Ectodermal cell (in vitro differentiated cells): Measurements from ENCODE around the gene NFIB.

ENCODE experiments used
- H3K27ac ChIP-seq: 2 replicates; pipeline ENCODE4 v1.7.0; 2013; ENCODE audit warnings: mild to moderate bottlenecking, low read depth, low read length; ENCODE audit not compliant: insufficient read depth, poor library complexity, severe bottlenecking
- H3K27me3 ChIP-seq: 2 replicates; pipeline ENCODE4 v1.7.0; 2013; ENCODE audit warnings: mild to moderate bottlenecking, low read length; ENCODE audit not compliant: insufficient read depth, control insufficient read depth, poor library complexity, severe bottlenecking
- H3K36me3 ChIP-seq: one replicate; pipeline ENCODE4 v1.7.0; 2013; ENCODE audit warnings: low read length; ENCODE audit not compliant: control insufficient read depth, insufficient read depth
- H3K4me1 ChIP-seq: one replicate; pipeline ENCODE4 v1.7.0; 2013; ENCODE audit warnings: low read length; ENCODE audit not compliant: control insufficient read depth, insufficient read depth
- H3K4me3 ChIP-seq: 2 replicates; pipeline ENCODE4 v1.7.0; 2013; ENCODE audit warnings: low read depth, low read length, control low read depth; ENCODE audit not compliant: insufficient read depth
- H3K9me3 ChIP-seq: 2 replicates; pipeline ENCODE4 v1.7.0; 2013; ENCODE audit warnings: mild to moderate bottlenecking, low read length, moderate library complexity; ENCODE audit not compliant: control insufficient read depth
- WGBS, 2 experiments: methylation state at CpG; one replicate each; pipeline ENCODE4 v1.1.7; 2013; ENCODE audit warnings: missing lambda C conversion rate in 2 of 2; 5-methylcytosine and 5-hydroxymethylcytosine counted together

NFIB gene

DNA sequence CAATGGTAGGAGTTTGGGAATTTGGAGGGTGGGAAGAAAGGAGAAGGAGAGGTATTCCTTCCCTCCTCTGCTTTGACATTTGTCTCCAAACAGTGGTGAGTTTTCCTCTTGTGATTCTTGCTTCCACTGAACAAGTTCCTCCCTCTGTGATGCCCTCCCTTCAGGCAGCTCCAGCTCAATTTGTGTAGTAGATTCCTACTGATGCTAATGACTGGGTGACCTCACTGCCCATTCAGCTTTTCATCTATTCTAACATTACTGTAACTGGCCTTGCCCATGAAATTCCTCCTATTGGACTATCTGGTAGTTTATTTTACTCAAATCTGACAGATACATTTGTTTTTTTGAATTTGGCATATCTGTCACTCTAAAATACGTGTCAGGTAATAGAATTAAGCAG lies 121.4 kb downstream of the NFIB start:
- no peak overlapping the region for H3K27ac ChIP-seq
- H3K9me3 ChIP-seq: no peaks in the 10 kb centered on the region
- H3K36me3 ChIP-seq: no peaks in the 10 kb centered on the region
- WGBS, 2 experiments: no CpG with 5 or more reads among the region's 1 CpG
- H3K4me3 ChIP-seq: no peak overlapping the region
- no peaks in the 10 kb centered on the region for H3K27me3 ChIP-seq
- no peaks in the 10 kb centered on the region for H3K4me1 ChIP-seq

DNA sequence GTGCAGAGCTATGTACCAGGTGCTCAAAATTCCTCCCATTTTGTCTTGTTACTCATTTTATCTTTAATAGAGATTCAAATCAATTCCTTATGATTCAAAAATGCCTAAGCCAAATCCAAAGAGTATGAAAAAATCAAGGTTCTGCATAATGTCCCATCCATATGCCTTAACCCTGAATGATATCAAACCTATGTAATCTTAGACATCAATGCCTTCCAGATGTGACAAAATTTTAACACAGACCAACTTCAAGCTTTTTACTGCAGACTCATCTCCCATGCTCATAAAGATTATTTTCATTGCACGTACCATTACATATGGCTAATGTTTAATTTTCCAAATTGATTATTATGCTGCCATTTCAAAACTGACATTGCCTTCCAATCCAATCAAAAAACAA lies 122.4 kb downstream of the NFIB start:
- H3K27me3 ChIP-seq: no peaks in the 10 kb centered on the region
- 100% methylated on average over 1 of the region's 1 CpG for WGBS, 2 experiments

DNA sequence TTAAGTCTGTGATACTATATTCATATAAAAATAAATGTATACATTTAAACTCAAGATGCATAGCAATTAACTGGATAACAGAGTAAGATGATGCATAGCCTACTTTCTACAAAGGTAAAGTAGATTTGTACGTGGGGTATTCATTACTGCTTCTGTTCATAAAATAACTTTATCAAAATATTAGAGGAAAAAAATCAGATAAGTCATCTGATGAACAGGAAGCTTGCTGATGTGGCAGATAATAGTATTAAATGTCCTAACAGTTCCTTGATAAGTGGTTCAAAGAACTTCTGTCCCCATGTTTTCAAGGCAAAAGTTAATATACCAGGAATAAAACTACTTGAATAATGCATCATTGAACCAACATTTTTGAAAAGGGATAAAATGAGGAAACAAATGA lies 123.7 kb downstream of the NFIB start:
- H3K4me1 ChIP-seq: no peaks in the 10 kb centered on the region
- H3K36me3 ChIP-seq: no peaks in the 10 kb centered on the region
- no peak overlapping the region for H3K4me3 ChIP-seq
- WGBS, 2 experiments: no CpG with 5 or more reads among the region's 1 CpG
- H3K27me3 ChIP-seq: no peaks in the 10 kb centered on the region
- no peak overlapping the region for H3K27ac ChIP-seq
- H3K9me3 ChIP-seq: no peaks in the 10 kb centered on the region

More for the DNA sequence above, 122.4 kb downstream of the NFIB start:
- Histone ChIP-seq H3K4me1 (no peaks in the 10 kb centered on the region), H3K27ac (no peak overlapping the region), H3K9me3 (no peaks in the 10 kb centered on the region), H3K4me3 (no peak overlapping the region), H3K36me3 (no peaks in the 10 kb centered on the region)

DNA sequence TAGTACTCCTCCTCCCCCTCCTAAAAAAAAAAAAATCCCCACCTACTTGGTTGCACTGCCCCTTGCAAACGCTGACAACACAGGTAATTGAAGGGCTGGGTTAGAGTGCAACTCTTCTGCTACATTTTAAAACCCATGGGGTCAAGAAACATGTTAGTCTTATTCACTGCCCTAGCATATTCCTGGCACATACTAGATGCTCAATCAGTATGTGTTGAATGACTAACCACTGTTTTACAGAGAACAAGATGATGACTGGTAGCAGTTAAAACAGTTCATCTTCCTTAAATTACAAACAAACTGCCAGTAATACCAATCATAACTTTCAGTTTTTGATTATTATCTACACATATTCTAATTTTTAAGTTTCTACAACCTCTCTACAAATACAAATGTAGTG lies 124.4 kb downstream of the NFIB start:
- no peak overlapping the region for H3K4me3 ChIP-seq
- H3K36me3 ChIP-seq: no peaks in the 10 kb centered on the region
- H3K27me3 ChIP-seq: no peaks in the 10 kb centered on the region
- no peak overlapping the region for H3K27ac ChIP-seq
- no peaks in the 10 kb centered on the region for H3K4me1 ChIP-seq
- H3K9me3 ChIP-seq: no peaks in the 10 kb centered on the region
- 36 to 47% methylated on average over 1 of the region's 1 CpG for WGBS, 2 experiments

DNA sequence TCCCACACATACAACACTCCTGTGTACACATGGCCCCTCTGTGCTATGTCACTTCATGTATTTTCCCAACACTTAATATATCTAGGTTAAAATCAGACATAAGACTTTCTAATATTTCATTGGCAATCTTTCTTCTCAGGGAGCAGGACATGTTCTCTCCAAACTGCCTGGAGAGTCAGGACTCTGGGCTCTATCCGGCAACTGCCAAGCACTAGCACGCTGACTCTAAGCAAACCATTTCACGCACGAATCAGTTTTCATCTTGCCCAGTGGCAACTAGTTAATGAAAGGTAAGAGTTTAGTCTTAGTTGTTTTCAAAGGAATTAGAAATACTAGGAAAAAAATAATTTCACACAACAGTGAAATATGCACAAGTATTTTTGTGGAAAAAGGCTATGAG lies 124.8 kb downstream of the NFIB start:
- Histone ChIP-seq H3K27me3 (no peaks in the 10 kb centered on the region), H3K36me3 (no peaks in the 10 kb centered on the region), H3K27ac (no peak overlapping the region), H3K9me3 (no peaks in the 10 kb centered on the region), H3K4me1 (no peaks in the 10 kb centered on the region), H3K4me3 (no peak overlapping the region)
- 84 to 98% methylated on average over 4 of the region's 4 CpGs for WGBS, 2 experiments

DNA sequence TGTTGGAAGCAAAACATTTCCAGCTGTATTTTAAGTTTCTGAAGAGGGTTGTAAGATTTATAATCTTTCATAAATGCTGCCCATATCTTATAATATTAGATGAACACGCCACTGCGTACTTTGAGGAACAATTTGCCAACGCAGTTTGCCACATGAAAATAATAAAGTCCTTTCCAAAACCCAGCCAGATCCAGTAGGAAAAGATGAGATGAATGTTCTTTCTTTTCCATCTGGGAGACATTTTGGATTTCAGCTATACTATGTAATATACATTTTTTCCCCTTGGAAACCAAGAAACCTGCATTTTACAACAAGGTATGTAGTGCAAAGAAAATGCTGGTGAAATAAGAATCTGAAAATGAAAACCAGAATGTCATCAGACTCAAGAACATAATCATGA lies 125.4 kb downstream of the NFIB start:
- H3K9me3 ChIP-seq: no peaks in the 10 kb centered on the region
- no peak overlapping the region for H3K4me3 ChIP-seq
- H3K27me3 ChIP-seq: no peaks in the 10 kb centered on the region
- no peaks in the 10 kb centered on the region for H3K4me1 ChIP-seq
- WGBS, 2 experiments: 100% methylated on average over 3 of the region's 3 CpGs; no CpG with 5 or more reads in 1 of the 2 experiments
- H3K36me3 ChIP-seq: no peaks in the 10 kb centered on the region
- H3K27ac ChIP-seq: no peak overlapping the region

DNA sequence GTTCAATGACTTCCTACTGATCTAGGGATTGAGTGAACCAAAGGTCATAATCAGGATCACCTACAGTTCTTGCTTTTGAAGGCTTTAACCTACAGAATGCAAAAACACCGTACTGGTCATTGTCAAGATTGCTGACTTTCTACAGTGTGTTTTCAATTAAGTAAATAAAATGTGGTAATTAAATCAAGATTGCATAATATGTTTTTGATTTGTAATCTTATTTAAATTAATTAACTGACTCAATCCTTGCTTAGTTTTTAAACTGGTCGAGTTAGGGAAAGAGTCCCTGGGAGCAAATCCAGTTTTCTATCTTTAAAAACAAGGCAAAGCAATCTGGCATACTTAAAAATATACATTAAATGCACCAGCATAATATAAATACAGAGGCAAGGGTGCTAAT lies 125.9 kb downstream of the NFIB start:
- no peaks in the 10 kb centered on the region for H3K9me3 ChIP-seq
- H3K4me3 ChIP-seq: no peak overlapping the region
- H3K4me1 ChIP-seq: no peaks in the 10 kb centered on the region
- H3K27ac ChIP-seq: no peak overlapping the region
- H3K36me3 ChIP-seq: no peaks in the 10 kb centered on the region
- H3K27me3 ChIP-seq: no peaks in the 10 kb centered on the region
- WGBS, 2 experiments: 90 to 92% methylated on average over 1 to 2 of the region's 2 CpGs

DNA sequence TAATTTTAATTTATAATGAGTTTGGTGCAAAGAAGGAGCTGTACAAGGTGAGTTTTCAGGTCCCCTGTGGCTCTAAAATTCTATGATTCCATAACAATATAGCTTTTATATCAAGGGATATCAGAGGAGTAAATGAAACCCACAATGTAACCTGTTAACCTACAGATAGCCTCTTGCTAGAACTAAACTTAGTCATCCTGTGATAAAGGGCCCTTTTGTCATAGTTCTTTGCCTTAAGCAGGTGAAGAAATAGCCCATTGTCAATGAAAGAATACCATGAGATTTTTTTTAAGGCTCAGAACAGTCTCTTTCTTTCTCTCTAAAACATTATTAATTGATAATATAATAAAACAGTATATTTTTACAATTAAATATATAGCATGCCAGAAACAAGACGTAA lies 127.8 kb downstream of the NFIB start:
- Histone ChIP-seq H3K27ac (no peak overlapping the region), H3K27me3 (no peaks in the 10 kb centered on the region), H3K9me3 (no peaks in the 10 kb centered on the region), H3K36me3 (no peaks in the 10 kb centered on the region), H3K4me1 (no peaks in the 10 kb centered on the region), H3K4me3 (no peak overlapping the region)
- no CpG with 5 or more reads among the region's 1 CpG for WGBS, 2 experiments

DNA sequence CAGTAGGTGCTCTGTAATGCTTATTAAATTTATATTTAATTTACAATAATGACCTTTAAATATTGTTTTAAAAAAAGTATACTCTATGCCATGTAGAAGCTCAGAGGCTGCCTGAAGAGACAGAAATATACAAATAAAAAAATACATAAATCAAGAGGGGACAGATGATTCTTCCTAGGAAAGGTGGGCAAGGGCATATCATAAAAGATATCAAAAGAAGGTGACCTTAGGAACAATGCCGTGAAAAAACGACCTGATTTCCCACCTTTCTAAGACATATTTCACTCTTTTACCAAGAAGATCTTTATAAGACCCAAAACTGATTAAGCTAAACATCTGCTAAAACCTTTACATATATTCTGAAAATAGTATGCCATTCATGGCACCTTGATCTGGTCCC lies 128.9 kb downstream of the NFIB start:
- 96 to 97% methylated on average over 2 of the region's 2 CpGs for WGBS, 2 experiments
- no peaks in the 10 kb centered on the region for H3K36me3 ChIP-seq
- no peaks in the 10 kb centered on the region for H3K4me1 ChIP-seq
- H3K27ac ChIP-seq: no peak overlapping the region
- H3K27me3 ChIP-seq: no peaks in the 10 kb centered on the region
- no peaks in the 10 kb centered on the region for H3K9me3 ChIP-seq
- H3K4me3 ChIP-seq: no peak overlapping the region

DNA sequence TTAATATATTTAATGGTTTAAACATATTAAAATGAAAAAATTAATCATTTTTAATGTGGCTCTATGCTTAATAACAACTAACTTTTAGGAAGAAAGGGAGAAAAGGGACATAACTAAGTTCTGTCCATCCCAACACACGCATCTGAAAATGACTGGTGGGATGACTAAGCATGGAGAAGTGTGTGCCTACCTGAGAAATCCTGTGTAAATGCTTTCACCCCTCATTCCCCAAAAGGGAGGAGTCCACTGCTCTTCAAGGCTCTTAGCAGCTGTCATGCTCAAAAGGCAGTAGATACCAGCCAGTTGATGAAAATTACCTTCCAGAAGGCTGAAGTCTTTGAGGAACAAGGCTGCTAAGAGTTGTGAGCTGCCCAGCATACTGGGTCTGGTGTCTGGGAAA lies 130.9 kb downstream of the NFIB start:
- no peaks in the 10 kb centered on the region for H3K9me3 ChIP-seq
- no peaks in the 10 kb centered on the region for H3K36me3 ChIP-seq
- no peak overlapping the region for H3K4me3 ChIP-seq
- H3K27me3 ChIP-seq: no peaks in the 10 kb centered on the region
- 100% methylated on average over 1 of the region's 1 CpG for WGBS, 2 experiments
- no peaks in the 10 kb centered on the region for H3K4me1 ChIP-seq
- no peak overlapping the region for H3K27ac ChIP-seq

DNA sequence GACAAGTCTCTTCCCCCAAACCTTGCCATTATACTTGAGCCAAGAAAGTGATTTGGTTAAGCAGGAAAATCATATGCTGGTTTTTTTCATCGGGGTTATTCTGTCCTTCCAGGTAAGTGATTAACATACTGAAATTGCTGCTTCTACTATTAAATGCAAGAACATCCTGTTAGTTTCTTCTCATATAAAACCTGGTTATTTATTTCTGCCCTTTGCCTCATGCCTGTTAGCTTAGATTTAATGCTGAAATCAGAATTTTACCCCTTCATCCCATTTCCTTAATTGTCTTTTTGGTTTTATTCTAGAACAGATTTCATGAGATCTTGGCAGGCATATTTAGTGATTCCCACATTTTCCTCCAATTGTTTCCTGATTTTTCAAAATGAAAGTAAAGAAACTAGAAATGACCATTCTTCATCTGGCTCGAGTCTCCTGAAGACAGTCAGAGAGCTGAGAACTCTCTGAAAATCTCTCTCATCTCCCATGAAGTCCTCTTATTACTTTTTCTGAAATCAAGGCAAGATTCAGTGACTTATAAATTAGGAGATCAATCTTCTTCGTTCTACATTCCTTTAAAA lies 132.9 kb downstream of the NFIB start:
- Histone ChIP-seq H3K27ac (no peak overlapping the region), H3K4me1 (no peaks in the 10 kb centered on the region), H3K9me3 (no peaks in the 10 kb centered on the region), H3K36me3 (no peaks in the 10 kb centered on the region), H3K27me3 (no peaks in the 10 kb centered on the region), H3K4me3 (no peak overlapping the region)
- 91 to 96% methylated on average over 3 of the region's 3 CpGs for WGBS, 2 experiments
